PC-3 (cell line): ENCODE data around the gene PIN1. TPM values are rescaled to one million over a fixed set of nuclear protein-coding genes. Genes with fewer than 3 reads are reported as not detected.

Source experiments
- ATAC-seq: fragments of 200-7000 bp; cut with Tn5 transposase; 2 replicates; pipeline ENCODE4 v1.9.1; 2020; ENCODE audit warnings: mild to moderate bottlenecking, moderate library complexity
- BruUV-seq: library from RNA; stranded (reverse); fragments of 400-500 nt; replicated peaks from 2 replicates; lab custom pipeline; 2021; lab: Mats Ljungman, UMichigan
- CTCF ChIA-PET: fragments of 300-600 bp; sonication (Branson Sonifier 250); formaldehyde crosslinking; loops from one replicate; lab custom pipeline; 2022; ENCODE audit warnings: antibody characterized with exemption; lab: Charles Lee
- POLR2A ChIA-PET: fragments of 300-600 bp; sonication (Branson Sonifier 250); formaldehyde crosslinking; loops from one replicate; lab custom pipeline; 2022; ENCODE audit warnings: antibody characterized with exemption; ENCODE audit not compliant: unreplicated experiment; lab: Charles Lee
- DNase-seq: peaks from one replicate; pipeline ENCODE4 v3.0.0-alpha.2; 2015
- H2AFZ ChIP-seq: fragments of 300-600 bp; sonication (generic); 2 replicates; pipeline ENCODE4 v1.6.0; 2016; ENCODE audit warnings: antibody characterized with exemption, low read length
- H3F3A ChIP-seq: fragments of 300-600 bp; sonication (generic); one replicate; pipeline ENCODE4 v1.6.0; 2017; ENCODE audit warnings: antibody characterized with exemption, low read length, control low read depth, mild to moderate bottlenecking; ENCODE audit not compliant: unreplicated experiment
- H3K27ac ChIP-seq: fragments of 300-600 bp; sonication (generic); 2 replicates; pipeline ENCODE4 v1.5.1; 2016; ENCODE audit warnings: mild to moderate bottlenecking, low read length
- H3K27me3 ChIP-seq: fragments of 300-600 bp; sonication (generic); 2 replicates; pipeline ENCODE4 v1.6.1; 2016; ENCODE audit warnings: low read length, mixed read lengths
- H3K36me3 ChIP-seq: fragments of 300-600 bp; sonication (generic); 2 replicates; pipeline ENCODE4 v1.6.1; 2016; ENCODE audit warnings: low read depth, mixed run types, low read length, mixed read lengths
- H3K4me1 ChIP-seq: fragments of 300-600 bp; sonication (generic); 2 replicates; pipeline ENCODE4 v1.5.1; 2016; ENCODE audit warnings: low read length; ENCODE audit not compliant: insufficient read depth
- H3K4me2 ChIP-seq: fragments of 300-600 bp; sonication (generic); 2 replicates; pipeline ENCODE4 v1.6.0; 2016; ENCODE audit warnings: low read length
- H3K4me3 ChIP-seq: fragments of 300-600 bp; sonication (generic); 2 replicates; pipeline ENCODE4 v1.5.1; 2016; ENCODE audit warnings: mild to moderate bottlenecking, low read length, mixed read lengths
- H3K79me2 ChIP-seq: fragments of 300-600 bp; sonication (generic); 2 replicates; pipeline ENCODE4 v1.6.1; 2017; ENCODE audit warnings: low read length, mixed read lengths
- H3K9ac ChIP-seq: fragments of 300-600 bp; sonication (generic); 2 replicates; pipeline ENCODE4 v1.6.0; 2016; ENCODE audit warnings: mild to moderate bottlenecking, low read length
- H3K9me2 ChIP-seq: fragments of 300-600 bp; sonication (generic); replicated peaks from 2 replicates; pipeline ENCODE4 v1.6.1; 2016; ENCODE audit warnings: mixed run types, low read length, mixed read lengths
- H3K9me3 ChIP-seq: fragments of 300-600 bp; sonication (generic); 2 replicates; pipeline ENCODE4 v1.6.1; 2016; ENCODE audit warnings: low read length, mixed read lengths
- H4K20me1 ChIP-seq: fragments of 300-600 bp; sonication (generic); 2 replicates; pipeline ENCODE4 v1.6.1; 2016; ENCODE audit warnings: low read length, mixed read lengths
- CTCF ChIP-seq: fragments of 300-600 bp; sonication (generic); conservative IDR thresholded peaks from 2 replicates; pipeline ENCODE4 v1.5.1; 2017; ENCODE audit warnings: antibody characterized with exemption, low read depth, mild to moderate bottlenecking, low read length
- EZH2 ChIP-seq: fragments of 300-600 bp; sonication (generic); IDR thresholded peaks from one replicate; pipeline ENCODE4 v1.6.1; 2017; ENCODE audit warnings: antibody characterized with exemption, mild to moderate bottlenecking, low read length; ENCODE audit not compliant: unreplicated experiment
- EZH2phosphoT487 ChIP-seq: fragments of 300-600 bp; sonication (generic); IDR thresholded peaks from 2 replicates; pipeline ENCODE4 v1.6.1; 2018; ENCODE audit warnings: mild to moderate bottlenecking, antibody characterized with exemption, low read length, borderline replicate concordance
- intact Hi-C: fragments of 100-400 bp; cut with micrococcal nuclease; formaldehyde crosslinking; loops from 2 replicates; pipeline ENCODE4 v1.9.0; 2023
- total RNA-seq: library from RNA; depleted of rRNA; stranded (reverse); fragments of >200 nt; gene quantifications from 2 replicates; pipeline ENCODE4 v1.2.3, GENCODE V29; 2014

PIN1 gene
- total RNA-seq, 1 experiment from 2014 or later = 314 TPM

GRCh38 chr19:9863759-9864158 is 28.6 kb downstream of the PIN1 start:
- Histone ChIP-seq H4K20me1 (no peaks in the 10 kb centered on the region), H3K27me3 (no peaks in the 10 kb centered on the region), H3K36me3 (no peaks in the 10 kb centered on the region), H3K27ac (no peak overlapping the region), H3F3A (no peaks in the 10 kb centered on the region), H3K9me3 (no peaks in the 10 kb centered on the region), H3K9me2 (no peaks in the 10 kb centered on the region), H3K4me3 (no peak overlapping the region), H3K4me1 (no peaks in the 10 kb centered on the region), H2AFZ (no peak overlapping the region), H3K79me2 (no peaks in the 10 kb centered on the region), H3K9ac (no peak overlapping the region), H3K4me2 (no peak overlapping the region)
- intact Hi-C loops = no loop called here
- DNase-seq (no peak), ATAC-seq (no peak)
- POLR2A ChIA-PET = no interaction called here
- CTCF ChIA-PET = interaction anchor here (0.6 kb wide), 1 partner anchor 136 kb away, joined by 4 read pairs; no protein-coding TSS in a partner anchor
- TF ChIP-seq CTCF (no peak), EZH2phosphoT487 (no peak), EZH2 (no peak)
- BruUV-seq = no TSS peak

GRCh38 chr19:9865732-9866501 is 30.8 kb downstream of the PIN1 start:
- DNase-seq (no peak), ATAC-seq (no peak)
- Histone ChIP-seq H3K79me2 (no peaks in the 10 kb centered on the region), H3K4me3 (no peak overlapping the region), H3K27ac (no peak overlapping the region), H3K36me3 (no peaks in the 10 kb centered on the region), H3K9me2 (no peaks in the 10 kb centered on the region), H3K9me3 (no peaks in the 10 kb centered on the region), H3K27me3 (no peaks in the 10 kb centered on the region), H3K4me1 (no peaks in the 10 kb centered on the region), H4K20me1 (no peaks in the 10 kb centered on the region), H3K4me2 (no peak overlapping the region), H3F3A (no peaks in the 10 kb centered on the region), H3K9ac (no peak overlapping the region), H2AFZ (no peak overlapping the region)
- BruUV-seq = no TSS peak
- TF ChIP-seq CTCF = no peak
- no peak for TF ChIP-seq EZH2phosphoT487
- no peak for TF ChIP-seq EZH2
- intact Hi-C loops = no loop called here
- ChIA-PET POLR2A (no interaction called here), CTCF (no interaction called here)

GRCh38 chr19:9868983-9869617 is 34.0 kb downstream of the PIN1 start:
- H3K36me3 ChIP-seq = no peaks in the 10 kb centered on the region
- H3K4me3 ChIP-seq = no peak overlapping the region
- intact Hi-C loops = no loop called here
- TF ChIP-seq CTCF (no peak), EZH2phosphoT487 (no peak), EZH2 (no peak)
- peaks cover 13% of the 10 kb centered on the region for H3K4me1 ChIP-seq
- ChIA-PET CTCF (no interaction called here), POLR2A (no interaction called here)
- no peaks in the 10 kb centered on the region for H4K20me1 ChIP-seq
- H3K9me2 ChIP-seq = no peaks in the 10 kb centered on the region
- no peak for DNase-seq
- H2AFZ ChIP-seq = no peak overlapping the region
- no peaks in the 10 kb centered on the region for H3K27me3 ChIP-seq
- no peak overlapping the region for H3K4me2 ChIP-seq
- H3K9ac ChIP-seq = no peak overlapping the region
- H3K79me2 ChIP-seq = no peaks in the 10 kb centered on the region
- H3F3A ChIP-seq = no peaks in the 10 kb centered on the region
- ATAC-seq = no peak
- H3K9me3 ChIP-seq = no peaks in the 10 kb centered on the region
- no peak overlapping the region for H3K27ac ChIP-seq
- no TSS peak for BruUV-seq
